Islet of Langerhans (tissue), 1 donor: ENCODE results near the gene MAP4.
"Not testable (repeated sequence)": the region's sequence is repeated elsewhere in the genome, so short reads cannot be mapped to it uniquely, and the experiment has no call there.

Source experiments
- FAIRE-seq: peaks from one replicate; lab custom pipeline; 2011; peaks lifted over from hg19 to GRCh38; lab: Jason Lieb, UNC

Gene MAP4

GRCh38 chr3:48016301-48016973 is at the start of gene MAP4:
MAP4 (minus strand) TSS chr3:48016416; CDS start chr3:47998860, 17,556 bp downstream.
- FAIRE-seq: no peak

DNA sequence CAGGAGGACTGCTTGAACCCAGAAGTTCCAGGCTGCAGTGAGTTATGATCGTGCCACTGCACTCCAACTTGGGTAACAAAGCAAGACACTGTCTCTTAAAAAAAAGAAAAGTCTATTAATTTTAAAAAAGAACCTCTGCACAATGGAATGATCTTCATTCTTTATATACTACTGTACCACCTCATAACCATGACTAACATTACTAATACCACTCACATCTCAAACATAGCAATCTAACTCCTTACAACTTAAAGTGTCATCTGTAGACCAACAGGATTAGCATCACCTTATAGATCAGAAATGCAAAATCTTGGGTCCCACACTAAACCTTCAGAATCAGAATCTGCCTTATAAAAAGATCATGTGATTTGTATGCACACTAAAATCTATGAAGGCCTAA is 48.8 kb upstream of the MAP4 start:
- no peak for FAIRE-seq

DNA sequence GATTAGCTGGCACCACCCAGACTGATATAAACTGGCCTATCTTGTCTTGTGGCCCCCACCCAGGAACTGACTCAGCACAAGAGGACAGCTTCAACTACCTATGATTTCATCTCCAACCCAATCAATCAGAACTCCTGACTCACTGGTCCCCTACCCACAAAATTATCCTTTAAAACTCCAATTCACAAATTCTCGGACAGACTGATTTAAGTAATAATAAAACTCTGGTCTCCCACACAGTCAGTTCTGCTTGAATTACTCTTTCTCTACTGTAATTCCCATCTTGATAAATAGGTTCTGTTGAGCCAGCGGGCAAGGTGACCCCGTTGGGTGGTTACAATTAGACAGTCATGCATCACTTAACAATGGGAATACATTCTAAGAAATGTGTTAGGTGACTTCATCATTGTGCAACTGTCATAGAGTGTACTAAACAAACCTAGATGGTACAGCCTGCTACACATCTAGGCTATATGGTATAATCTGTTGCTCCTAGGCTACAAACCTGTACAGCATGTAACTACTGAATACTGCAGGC is 48.1 kb upstream of the MAP4 start:
- FAIRE-seq: no peak

- not testable (repeated sequence) for FAIRE-seq
Observed at GRCh38 chr3:48061586-48061985, 45.4 kb upstream of the MAP4 start.

GRCh38 chr3:48058091-48058490 is 41.9 kb upstream of the MAP4 start:
- no peak for FAIRE-seq

- no peak for FAIRE-seq
Observed at GRCh38 chr3:48057521-48057920, 41.3 kb upstream of the MAP4 start.

DNA sequence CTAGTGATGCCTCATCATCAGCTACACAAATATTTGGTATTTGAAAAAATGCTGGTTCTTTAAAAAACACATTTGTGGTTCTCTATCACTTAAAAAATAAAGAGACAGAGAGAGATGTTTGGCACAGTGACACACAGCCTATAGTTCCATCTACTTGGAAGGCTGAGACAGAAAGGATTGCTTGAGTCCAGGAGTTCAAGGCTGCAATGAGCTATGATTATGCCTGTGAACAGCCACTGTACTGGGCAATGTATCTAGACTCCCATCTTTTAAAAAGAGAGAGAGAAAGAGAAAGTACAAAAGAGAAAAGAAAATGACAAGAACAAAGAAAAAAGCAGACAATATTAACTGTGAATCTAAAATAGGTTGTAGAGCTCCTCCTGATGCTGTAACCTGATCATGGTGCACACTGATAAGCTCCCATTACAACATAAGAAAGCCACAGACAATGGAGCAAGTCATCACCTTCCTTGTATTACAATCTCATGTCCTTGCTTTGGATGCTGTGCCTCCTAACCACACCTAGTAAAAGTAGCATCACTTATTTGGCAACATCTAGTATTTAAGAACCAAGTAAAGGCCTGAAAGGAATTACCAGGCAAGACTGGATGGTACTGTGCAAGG is 31.7 kb upstream of the MAP4 start:
- no peak for FAIRE-seq

DNA sequence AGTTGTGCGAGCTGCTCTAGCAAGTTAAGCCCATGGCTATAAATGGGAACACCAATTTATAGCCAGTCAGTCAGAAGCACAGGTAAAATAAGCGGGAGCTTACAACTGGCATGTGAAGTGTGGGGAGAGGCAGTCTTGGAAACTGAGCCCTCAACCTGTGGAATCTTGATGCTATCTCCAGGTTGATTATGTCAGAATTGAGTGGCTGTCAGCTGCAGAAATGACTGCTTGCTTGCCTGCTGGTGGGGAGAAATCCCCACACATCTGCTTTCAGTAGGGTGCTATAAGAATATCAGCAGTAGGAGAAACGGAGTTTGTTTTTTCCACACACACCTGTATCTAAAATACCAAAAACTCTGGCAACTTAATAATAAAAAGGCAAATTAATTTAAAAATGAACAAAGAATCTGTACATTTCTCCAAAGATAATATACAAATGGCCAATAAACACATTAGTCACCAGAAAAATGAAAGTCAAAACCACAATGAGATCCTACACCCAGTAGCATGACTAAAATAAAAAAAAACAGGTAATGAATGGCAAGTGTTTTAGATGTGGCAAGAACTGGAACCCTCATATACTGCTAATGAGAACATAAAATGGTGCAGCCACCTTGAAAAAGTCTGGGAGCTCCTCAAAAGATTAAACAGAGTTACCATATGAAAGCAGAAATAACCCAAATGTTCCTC is 26.0 kb upstream of the MAP4 start:
- FAIRE-seq: no peak

- FAIRE-seq: no peak
Observed at GRCh38 chr3:48039487-48040190, 23.4 kb upstream of the MAP4 start.

GRCh38 chr3:48038971-48039481 is 22.8 kb upstream of the MAP4 start:
- no peak for FAIRE-seq

DNA sequence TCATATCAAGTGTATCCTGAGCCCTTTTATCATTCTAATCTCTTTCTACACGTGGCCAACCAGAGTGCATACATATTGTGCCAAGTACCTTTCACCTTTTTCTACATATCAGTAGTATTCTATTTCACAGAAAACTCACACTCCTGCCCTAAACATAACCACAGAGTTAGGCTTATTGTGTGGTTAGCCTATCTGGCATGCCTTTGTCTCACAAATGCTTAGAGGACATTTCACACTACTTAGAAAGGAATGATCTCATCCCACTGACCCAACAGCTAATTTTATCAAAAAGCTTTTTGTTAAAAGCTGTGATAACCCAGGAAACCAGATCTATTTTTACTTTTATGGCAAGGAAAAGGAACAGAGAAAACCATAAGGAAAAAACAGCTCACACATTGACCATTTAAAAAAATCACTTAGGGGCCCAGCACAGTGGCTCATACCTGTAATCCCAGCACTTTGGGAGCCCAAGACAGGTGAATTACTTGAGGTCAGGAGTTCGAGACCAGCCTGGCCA is 17.8 kb upstream of the MAP4 start:
- FAIRE-seq: no peak

DNA sequence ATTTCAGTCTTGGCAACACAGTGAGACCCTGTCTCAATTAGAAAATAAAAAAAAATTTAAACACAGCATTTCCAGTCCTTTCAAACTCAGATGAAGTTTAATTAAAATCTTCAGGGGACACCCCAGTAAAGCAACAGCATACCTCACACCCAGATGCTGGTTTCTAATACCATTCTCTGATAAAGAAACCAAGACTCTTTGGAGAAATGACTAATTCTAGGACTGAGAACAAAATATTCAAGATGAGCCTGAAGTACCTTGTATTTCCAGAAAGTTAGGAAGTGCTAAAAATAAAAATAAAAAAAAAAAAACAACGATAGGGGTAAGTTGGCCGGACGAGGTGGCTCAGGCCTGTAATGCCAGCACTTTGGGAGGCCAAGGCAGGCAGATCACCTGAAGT is 14.0 kb upstream of the MAP4 start:
- FAIRE-seq: no peak

GRCh38 chr3:48026951-48027908 is 11.0 kb upstream of the MAP4 start:
- FAIRE-seq: no peak

GRCh38 chr3:48026098-48026497 is 9.9 kb upstream of the MAP4 start:
- no peak for FAIRE-seq

- no peak for FAIRE-seq
Observed at GRCh38 chr3:48024401-48024800, 8.2 kb upstream of the MAP4 start.

DNA sequence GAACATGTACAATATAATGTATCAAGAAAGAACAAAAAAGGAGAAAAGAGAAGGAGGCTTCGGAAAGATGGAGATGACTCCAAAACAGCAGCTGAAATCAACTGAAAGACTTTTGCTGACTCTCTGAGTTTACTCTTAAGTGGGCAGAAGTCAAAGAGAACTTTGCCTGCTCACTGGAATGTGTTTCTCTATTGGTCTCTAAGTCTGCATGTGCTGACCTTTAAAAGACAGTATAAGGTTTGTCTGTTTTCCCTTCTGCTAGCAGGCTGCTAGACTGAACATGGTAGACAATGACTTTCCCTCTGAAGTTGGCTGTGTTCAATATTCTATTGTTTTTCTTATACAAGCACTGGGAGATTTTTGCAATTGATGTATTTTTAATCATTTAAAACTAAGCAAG is 7.2 kb upstream of the MAP4 start:
- no peak for FAIRE-seq

- no peak for FAIRE-seq
Observed at GRCh38 chr3:48022178-48022577, 6.0 kb upstream of the MAP4 start.

- no peak for FAIRE-seq
Observed at GRCh38 chr3:48018841-48019240, 2.6 kb upstream of the MAP4 start.

DNA sequence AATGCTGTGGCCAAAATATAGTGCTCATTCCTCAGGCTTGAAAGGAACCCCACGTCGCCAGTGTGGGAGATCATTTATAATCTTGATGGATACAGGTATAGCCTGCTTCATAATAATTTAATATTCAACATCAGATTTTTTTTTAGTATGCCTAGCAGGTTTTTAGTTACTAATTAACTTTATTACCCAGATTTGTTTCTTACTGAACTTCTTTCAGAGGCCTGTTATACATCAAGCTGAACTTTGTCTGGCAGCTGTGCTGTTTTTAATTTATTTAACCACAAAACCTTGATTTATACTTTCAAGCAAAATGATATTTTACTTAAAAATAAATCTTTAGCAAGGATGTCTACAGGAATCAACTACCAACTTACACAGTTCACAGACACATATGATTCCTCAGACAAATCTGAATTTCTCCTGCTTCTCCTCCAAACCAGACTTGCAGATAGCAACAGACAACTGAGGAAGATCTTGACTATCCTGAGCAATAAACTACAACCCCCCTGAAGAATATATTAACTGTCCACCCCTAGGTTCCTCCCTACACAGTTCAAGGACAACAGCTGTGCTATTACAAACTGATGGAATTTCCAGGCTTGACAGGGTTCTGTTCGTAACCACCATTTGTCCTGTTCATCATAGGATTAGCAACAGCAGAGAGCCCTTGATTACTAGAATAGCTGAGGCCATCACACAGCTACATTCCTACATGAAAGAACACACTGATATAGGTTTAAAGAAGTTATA is 610 bp downstream of the MAP4 start:
- no peak for FAIRE-seq

- no peak for FAIRE-seq
Observed at GRCh38 chr3:48014358-48014757, 1.9 kb downstream of the MAP4 start.
